HG03097 (cell line): Measurements from ENCODE around the gene ALOX12B.
"Not testable (repeated sequence)": the region's sequence is repeated elsewhere in the genome, so short reads cannot be mapped to it uniquely, and the experiment has no call there.

Experiments used
- ATAC-seq: cut with Tn5 transposase; IDR thresholded peaks from one replicate; pipeline ENCODE4 v1.9.1; 2021; ENCODE audit not compliant: unreplicated experiment, low FRiP score

Gene ALOX12B

GRCh38 chr17:8089728-8090127 lies 2.2 kb upstream of the ALOX12B start:
- no peak for ATAC-seq

GRCh38 chr17:8087952-8088230 lies 375 bp upstream of the ALOX12B start:
- ATAC-seq: no peak

GRCh38 chr17:8084250-8084649 lies 3.3 kb downstream of the ALOX12B start:
- ATAC-seq: no peak

GRCh38 chr17:8082292-8082691 lies 5.2 kb downstream of the ALOX12B start:
- no peak for ATAC-seq

- no peak for ATAC-seq
Observed at GRCh38 chr17:8081876-8082275, 5.6 kb downstream of the ALOX12B start.

- no peak for ATAC-seq
Observed at GRCh38 chr17:8080799-8081219, 6.7 kb downstream of the ALOX12B start.

- no peak for ATAC-seq
Observed at GRCh38 chr17:8080208-8080798, 7.2 kb downstream of the ALOX12B start.

- ATAC-seq: no peak
Observed at GRCh38 chr17:8079291-8080207, 8.0 kb downstream of the ALOX12B start.

- not testable (repeated sequence) for ATAC-seq
Observed at GRCh38 chr17:8077939-8078338, 9.6 kb downstream of the ALOX12B start.

- no peak for ATAC-seq
Observed at GRCh38 chr17:8076502-8077266, 10.8 kb downstream of the ALOX12B start.

- no peak for ATAC-seq
Observed at GRCh38 chr17:8075574-8076342, 11.8 kb downstream of the ALOX12B start.

GRCh38 chr17:8075081-8075480 lies 12.4 kb downstream of the ALOX12B start:
- no peak for ATAC-seq

- ATAC-seq: no peak
Observed at GRCh38 chr17:8074554-8074953, 13.0 kb downstream of the ALOX12B start.

GRCh38 chr17:8073627-8074484 lies 13.7 kb downstream of the ALOX12B start:
- no peak for ATAC-seq

- ATAC-seq: no peak
Observed at GRCh38 chr17:8072729-8073461, 14.6 kb downstream of the ALOX12B start.

- no peak for ATAC-seq
Observed at GRCh38 chr17:8072341-8072728, 15.2 kb downstream of the ALOX12B start.

GRCh38 chr17:8071496-8071895 lies 16.0 kb downstream of the ALOX12B start:
- ATAC-seq: no peak

GRCh38 chr17:8069587-8069860 lies 18.0 kb downstream of the ALOX12B start:
- ATAC-seq: no peak
